ENCODE results near the gene ADSS1.

ADSS1 gene

GRCh38 chr14:104715416-104715815 lies 8.6 kb upstream of the ADSS1 start:
- DNase-seq (ENCODE audit: extremely low read depth, low read depth), result no peak
- no peak for TF ChIP-seq CTCF (IDR thresholded peaks at IDR 0.05; ENCODE audit: low read depth, low read length)

- TF ChIP-seq CTCF (IDR thresholded peaks at IDR 0.05; ENCODE audit: low read depth, low read length), result no peak
Observed at GRCh38 chr14:104715871-104716270, 8.2 kb upstream of the ADSS1 start.

GRCh38 chr14:104717137-104717536 lies 6.9 kb upstream of the ADSS1 start:
- no peak for TF ChIP-seq CTCF (IDR thresholded peaks at IDR 0.05; ENCODE audit: low read depth, low read length)
- DNase-seq (ENCODE audit: extremely low read depth, low read depth), result no peak

More at GRCh38 chr14:104715871-104716270, 8.2 kb upstream of the ADSS1 start:
- DNase-seq (ENCODE audit: extremely low read depth, low read depth), result no peak

GRCh38 chr14:104717646-104718045 lies 6.4 kb upstream of the ADSS1 start:
- no peak for TF ChIP-seq CTCF (IDR thresholded peaks at IDR 0.05; ENCODE audit: low read depth, low read length)
- no peak for DNase-seq (ENCODE audit: extremely low read depth, low read depth)

GRCh38 chr14:104718147-104718546 lies 5.9 kb upstream of the ADSS1 start:
- no peak for DNase-seq (ENCODE audit: extremely low read depth, low read depth)
- no peak for TF ChIP-seq CTCF (IDR thresholded peaks at IDR 0.05; ENCODE audit: low read depth, low read length)

GRCh38 chr14:104718871-104719270 lies 5.2 kb upstream of the ADSS1 start:
- no peak for TF ChIP-seq CTCF (IDR thresholded peaks at IDR 0.05; ENCODE audit: low read depth, low read length)
- DNase-seq (ENCODE audit: extremely low read depth, low read depth), result no peak

- DNase-seq (ENCODE audit: extremely low read depth, low read depth), result no peak
- TF ChIP-seq CTCF (IDR thresholded peaks at IDR 0.05; ENCODE audit: low read depth, low read length), result no peak
Observed at GRCh38 chr14:104719343-104719742, 4.7 kb upstream of the ADSS1 start.
